HUES48 (cell line): ENCODE data around the gene AKAP11.

Source experiments
- H3K27ac ChIP-seq: one replicate; pipeline ENCODE4 v1.7.0; 2013; ENCODE audit warnings: low read depth, low read length, inconsistent platforms
- H3K27me3 ChIP-seq: 2 replicates; pipeline ENCODE4 v1.6.1; 2013; ENCODE audit warnings: mild to moderate bottlenecking, low read length; ENCODE audit not compliant: control insufficient read depth, insufficient read depth
- H3K36me3 ChIP-seq: 2 replicates; pipeline ENCODE4 v1.6.1; 2013; ENCODE audit warnings: low read length; ENCODE audit not compliant: control insufficient read depth, insufficient read depth
- H3K4me1 ChIP-seq: 2 replicates; pipeline ENCODE4 v1.6.1; 2013; ENCODE audit warnings: mild to moderate bottlenecking, low read length; ENCODE audit not compliant: control insufficient read depth, insufficient read depth
- H3K4me3 ChIP-seq: 2 replicates; pipeline ENCODE4 v1.5.1; 2013; ENCODE audit warnings: mild to moderate bottlenecking, low read depth, low read length
- H3K9ac ChIP-seq: 2 replicates; pipeline ENCODE4 v1.6.1; 2013; ENCODE audit warnings: mild to moderate bottlenecking, low read depth, low read length, moderate library complexity
- H3K9me3 ChIP-seq: 2 replicates; pipeline ENCODE4 v1.6.1; 2013; ENCODE audit warnings: low read length; ENCODE audit not compliant: control insufficient read depth, insufficient read depth

AKAP11 gene

DNA sequence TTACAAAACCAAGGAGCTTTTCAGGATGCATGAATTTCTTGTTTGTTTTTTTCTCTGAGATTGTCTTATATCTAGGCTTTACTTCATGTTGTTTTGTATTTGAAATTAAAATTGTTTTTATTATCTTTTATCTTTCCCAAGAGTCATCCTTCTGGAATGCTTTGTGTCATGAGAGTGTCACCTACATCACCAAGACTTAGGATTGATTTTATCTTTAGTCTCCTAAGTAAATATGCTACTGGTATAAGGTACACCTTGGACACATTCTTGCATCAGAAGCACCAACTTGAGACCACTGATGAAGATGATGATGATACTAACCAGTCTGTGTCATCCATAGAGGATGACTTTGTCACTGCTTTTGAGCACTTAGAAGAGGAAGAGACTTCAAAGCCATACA, 26.4 kb downstream of the AKAP11 start:
- Histone ChIP-seq H3K36me3 (peaks cover 77% of the 10 kb centered on the region), H3K4me3 (no peak overlapping the region), H3K27ac (no peak overlapping the region), H3K9ac (no peak overlapping the region), H3K9me3 (no peaks in the 10 kb centered on the region), H3K27me3 (no peaks in the 10 kb centered on the region), H3K4me1 (no peaks in the 10 kb centered on the region)

DNA sequence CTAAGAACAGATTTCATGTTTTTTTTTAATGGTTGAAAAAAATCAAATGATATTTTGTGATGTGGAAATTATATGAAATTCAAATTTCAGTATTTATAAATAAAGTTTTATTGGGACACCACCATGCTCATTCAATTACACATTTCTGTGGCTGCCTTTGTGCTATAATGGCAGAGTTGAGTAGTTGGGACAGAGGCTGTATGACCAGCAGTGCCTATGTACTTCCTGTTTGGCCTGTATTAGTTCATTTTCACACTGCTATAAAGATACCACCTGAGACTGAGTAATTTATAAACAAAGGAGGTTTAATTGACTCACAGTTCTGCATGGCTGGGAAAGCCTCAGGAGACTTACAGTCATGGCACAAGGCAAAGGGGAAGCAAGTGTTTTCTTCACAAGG, 33.6 kb downstream of the AKAP11 start:
- Histone ChIP-seq H3K9me3 (no peaks in the 10 kb centered on the region), H3K4me3 (no peak overlapping the region), H3K27ac (no peak overlapping the region), H3K9ac (no peak overlapping the region), H3K36me3 (peaks cover 83% of the 10 kb centered on the region), H3K27me3 (no peaks in the 10 kb centered on the region), H3K4me1 (no peaks in the 10 kb centered on the region)

DNA sequence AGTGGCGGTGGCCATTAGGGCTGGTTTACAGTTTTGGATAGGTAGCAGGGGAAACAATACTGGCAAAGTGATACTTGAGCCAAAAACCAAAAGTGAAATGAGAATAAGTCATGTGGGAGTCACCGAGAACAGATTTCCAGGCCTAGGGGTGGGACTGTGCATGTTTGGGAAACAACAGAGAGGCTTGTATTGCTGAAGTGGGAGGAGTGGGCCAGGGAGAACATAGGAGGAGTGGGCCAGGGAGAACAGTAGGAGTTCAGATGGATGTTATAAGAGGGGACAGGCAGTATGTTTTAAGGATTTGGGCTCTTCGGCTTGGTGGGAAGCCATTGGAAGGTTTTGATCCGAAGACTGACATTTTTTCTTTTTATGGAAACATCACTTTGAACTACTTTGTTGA, 35.5 kb downstream of the AKAP11 start:
- Histone ChIP-seq H3K4me1 (no peaks in the 10 kb centered on the region), H3K4me3 (no peak overlapping the region), H3K36me3 (peaks cover 66% of the 10 kb centered on the region), H3K27me3 (no peaks in the 10 kb centered on the region), H3K9me3 (no peaks in the 10 kb centered on the region), H3K9ac (no peak overlapping the region), H3K27ac (no peak overlapping the region)

DNA sequence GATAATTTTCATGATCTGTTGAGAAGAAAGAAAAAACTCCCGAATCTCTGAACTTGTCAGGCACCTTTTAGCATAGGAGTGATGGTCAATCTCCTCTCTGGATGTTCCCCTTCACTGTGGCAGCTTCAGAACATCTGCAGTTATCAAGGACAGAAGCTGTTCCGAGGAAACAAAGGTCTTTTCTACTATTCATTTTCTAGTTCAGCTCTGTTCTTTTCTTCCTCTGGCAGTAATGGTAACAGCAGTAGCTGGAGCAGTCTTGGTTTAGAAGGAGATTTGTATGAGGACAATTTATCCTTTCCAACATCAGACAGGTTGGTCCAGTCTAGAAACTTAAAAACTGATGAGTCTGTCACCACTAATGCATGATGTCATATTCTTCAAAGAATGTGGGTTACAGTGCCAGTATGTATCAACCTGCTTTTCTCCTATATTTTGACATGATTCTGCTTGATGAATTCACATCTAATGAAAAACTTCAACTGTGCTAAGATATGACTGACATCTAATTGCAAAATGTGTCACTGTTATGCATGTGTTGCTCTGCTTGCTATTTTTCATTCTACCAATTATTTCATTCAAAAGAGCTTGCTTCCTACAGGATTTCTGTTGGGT, 41.0 kb downstream of the AKAP11 start:
- H3K4me1 ChIP-seq: no peaks in the 10 kb centered on the region
- H3K27me3 ChIP-seq: no peaks in the 10 kb centered on the region
- H3K4me3 ChIP-seq: no peak overlapping the region
- H3K36me3 ChIP-seq: peaks cover 43% of the 10 kb centered on the region
- no peaks in the 10 kb centered on the region for H3K9me3 ChIP-seq
- H3K27ac ChIP-seq: no peak overlapping the region
- no peak overlapping the region for H3K9ac ChIP-seq

DNA sequence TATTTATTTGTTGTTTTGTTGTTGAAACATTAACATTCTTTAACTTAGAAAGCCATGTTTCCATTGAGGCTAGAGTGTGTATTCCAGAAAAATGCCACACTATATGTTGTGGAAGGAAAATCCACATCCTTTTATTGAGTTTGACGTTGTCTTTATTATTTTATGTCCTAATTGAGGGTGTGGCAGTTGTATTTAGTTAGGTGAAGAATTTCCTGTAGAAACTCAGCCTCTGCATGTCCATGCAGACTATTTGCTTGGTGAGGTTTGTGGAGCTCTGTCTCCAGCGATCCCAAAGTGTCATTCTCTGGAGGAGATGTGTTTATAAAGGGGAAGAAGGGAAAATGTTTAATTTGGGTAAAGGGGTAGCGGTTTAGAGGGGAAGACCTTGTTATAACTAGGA, 46.6 kb downstream of the AKAP11 start:
- Histone ChIP-seq H3K4me1 (peaks cover 20% of the 10 kb centered on the region), H3K36me3 (peaks cover 10% of the 10 kb centered on the region), H3K9ac (no peak overlapping the region), H3K9me3 (no peaks in the 10 kb centered on the region), H3K27me3 (no peaks in the 10 kb centered on the region), H3K27ac (no peak overlapping the region), H3K4me3 (no peak overlapping the region)

DNA sequence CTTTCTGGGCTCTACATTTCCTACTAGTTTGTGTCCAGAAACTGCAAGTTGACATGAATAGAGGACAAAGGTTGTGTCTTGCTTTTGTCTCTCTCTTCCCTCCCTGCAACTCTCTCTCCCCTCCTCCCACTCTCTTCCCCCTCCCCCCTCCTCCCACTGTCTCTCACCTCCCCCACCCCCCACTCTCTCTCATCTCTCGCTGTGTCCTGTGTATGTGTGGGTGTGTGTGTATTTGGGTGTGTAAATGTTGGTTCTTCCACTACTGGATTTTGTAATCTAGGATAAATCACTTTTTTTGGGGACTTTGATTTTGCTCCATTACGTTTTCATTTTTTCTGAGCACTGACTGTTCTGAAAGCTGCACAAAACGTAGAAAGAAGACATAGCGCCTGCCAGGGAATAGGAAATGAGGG, 48.4 kb downstream of the AKAP11 start:
- H3K9ac ChIP-seq: no peak overlapping the region
- peaks cover 4% of the 10 kb centered on the region for H3K36me3 ChIP-seq
- peaks cover 20% of the 10 kb centered on the region for H3K4me1 ChIP-seq
- H3K4me3 ChIP-seq: no peak overlapping the region; the same call in 1 of the 2 replicates
- no peaks in the 10 kb centered on the region for H3K27me3 ChIP-seq
- H3K9me3 ChIP-seq: no peaks in the 10 kb centered on the region
- H3K27ac ChIP-seq: peak overlapping the region; percentile 33

DNA sequence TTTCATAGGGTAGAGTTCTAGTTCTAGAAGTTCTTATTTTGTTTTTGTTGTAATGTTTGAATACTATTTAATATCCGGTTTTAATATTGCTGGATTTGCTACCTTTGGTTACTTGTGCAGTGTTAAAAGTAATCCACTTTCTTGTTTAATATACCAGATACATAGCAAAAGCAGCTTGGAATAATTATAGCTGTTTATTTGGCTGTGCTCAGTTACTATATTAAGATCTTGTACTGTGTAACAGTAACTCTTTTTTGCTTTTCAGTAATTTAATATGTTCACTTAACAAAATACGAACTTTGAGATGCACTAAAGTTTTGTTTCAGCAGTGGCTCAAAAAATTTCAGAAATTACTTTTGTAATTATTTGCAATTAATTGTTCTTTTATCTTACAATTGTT, 50.9 kb downstream of the AKAP11 start:
- H3K9me3 ChIP-seq: no peaks in the 10 kb centered on the region
- H3K27me3 ChIP-seq: no peaks in the 10 kb centered on the region
- no peak overlapping the region for H3K27ac ChIP-seq
- H3K4me3 ChIP-seq: no peak overlapping the region
- no peak overlapping the region for H3K9ac ChIP-seq
- no peaks in the 10 kb centered on the region; the same call in none of the 2 replicates for H3K36me3 ChIP-seq
- peaks cover 20% of the 10 kb centered on the region for H3K4me1 ChIP-seq

DNA sequence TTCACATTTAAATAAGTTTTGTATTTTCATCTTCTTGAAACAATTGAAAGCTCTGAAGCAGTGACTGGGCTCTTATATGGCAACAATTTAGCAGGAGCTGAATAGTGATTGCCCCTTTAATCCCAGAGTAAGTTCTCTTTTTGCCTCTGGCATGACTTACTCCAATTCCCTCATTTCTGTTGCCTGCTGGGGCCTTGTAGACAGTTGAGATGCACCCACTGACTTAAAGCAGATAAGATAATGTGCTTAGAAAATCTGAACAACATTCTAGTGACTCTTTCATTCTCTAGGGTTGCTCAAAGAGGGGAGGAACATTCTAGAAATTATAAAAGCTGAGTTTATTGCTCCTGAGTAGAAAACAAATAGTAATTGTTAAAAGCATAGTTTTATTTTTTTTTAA, 52.8 kb downstream of the AKAP11 start:
- no peaks in the 10 kb centered on the region; the same call in none of the 2 replicates for H3K36me3 ChIP-seq
- no peaks in the 10 kb centered on the region for H3K9me3 ChIP-seq

DNA sequence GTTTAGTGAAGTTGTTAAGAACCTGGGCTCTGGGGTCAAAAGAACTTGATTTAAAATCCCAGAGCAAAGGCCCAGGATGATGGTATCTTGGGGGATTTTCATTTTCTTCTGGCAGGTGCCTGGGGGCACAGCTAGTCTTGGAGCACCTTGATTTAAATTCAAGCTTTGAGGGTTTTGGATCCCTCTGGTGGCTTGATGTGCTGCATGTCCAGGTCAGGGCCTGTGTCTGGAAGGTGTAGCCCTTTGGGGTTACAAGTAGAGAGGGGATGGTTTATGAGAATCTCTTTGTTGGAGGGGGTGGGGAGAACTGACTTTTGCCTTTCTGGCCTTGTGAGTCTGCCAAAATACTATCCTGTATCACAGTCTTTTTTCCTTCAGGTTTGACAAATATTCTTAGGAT, 55.8 kb downstream of the AKAP11 start:
- Histone ChIP-seq H3K4me1 (no peaks in the 10 kb centered on the region), H3K9me3 (no peaks in the 10 kb centered on the region), H3K36me3 (no peaks in the 10 kb centered on the region), H3K27me3 (no peaks in the 10 kb centered on the region), H3K9ac (no peak overlapping the region), H3K4me3 (no peak overlapping the region), H3K27ac (no peak overlapping the region)

More for the DNA sequence above, 52.8 kb downstream of the AKAP11 start:
- no peaks in the 10 kb centered on the region for H3K27me3 ChIP-seq
- no peak overlapping the region for H3K4me3 ChIP-seq
- peaks cover 6% of the 10 kb centered on the region; the same call in 1 of the 2 replicates for H3K4me1 ChIP-seq
- H3K9ac ChIP-seq: no peak overlapping the region
- no peak overlapping the region for H3K27ac ChIP-seq

DNA sequence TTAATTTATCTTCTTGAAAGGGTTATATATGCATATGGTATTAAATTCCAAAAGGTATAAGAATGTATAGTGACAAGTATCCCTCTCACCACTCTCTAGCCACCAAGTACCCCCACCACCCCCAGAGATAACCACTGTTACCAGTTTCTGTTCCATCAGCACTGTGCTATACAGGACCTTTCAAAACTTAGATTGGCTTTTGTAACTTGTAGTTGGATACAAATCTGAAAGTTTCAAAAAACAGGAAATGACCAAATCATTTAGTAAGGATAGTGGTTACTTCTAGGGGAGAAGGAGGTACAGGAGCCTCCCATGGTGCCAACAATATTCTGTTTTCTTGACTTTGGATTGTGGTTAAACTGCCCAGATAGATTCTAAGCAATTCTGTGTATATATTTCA, 56.7 kb downstream of the AKAP11 start:
- Histone ChIP-seq H3K4me3 (no peak overlapping the region), H3K4me1 (no peaks in the 10 kb centered on the region), H3K27ac (no peak overlapping the region), H3K36me3 (no peaks in the 10 kb centered on the region), H3K9ac (no peak overlapping the region), H3K9me3 (no peaks in the 10 kb centered on the region), H3K27me3 (no peaks in the 10 kb centered on the region)

DNA sequence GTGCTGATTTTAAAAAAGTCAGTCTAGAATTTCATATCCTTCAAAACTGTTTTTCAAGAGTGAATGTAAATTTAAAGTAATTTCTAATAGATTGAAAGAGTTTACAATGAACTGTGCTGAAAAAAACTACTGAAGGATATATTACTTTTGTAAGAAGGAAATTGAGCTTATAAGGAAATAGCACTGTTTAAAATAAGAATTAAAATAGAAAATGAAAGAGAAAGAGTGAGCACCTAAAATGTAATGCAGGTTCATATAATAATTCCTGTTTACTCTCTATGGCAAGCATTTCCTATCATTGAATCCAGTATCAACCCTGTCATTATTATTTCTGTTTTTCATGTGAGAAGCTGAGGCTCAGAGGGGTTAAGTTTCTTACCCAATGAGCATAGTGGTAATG, 57.3 kb downstream of the AKAP11 start:
- Histone ChIP-seq H3K27me3 (no peaks in the 10 kb centered on the region), H3K27ac (no peak overlapping the region), H3K36me3 (no peaks in the 10 kb centered on the region), H3K4me1 (peaks cover under 1% of the 10 kb centered on the region; the same call in 1 of the 2 replicates), H3K9ac (no peak overlapping the region), H3K4me3 (no peak overlapping the region), H3K9me3 (no peaks in the 10 kb centered on the region)
